ENCODE data around the gene APCDD1. TPM values are rescaled to one million over a fixed set of nuclear protein-coding genes. Genes with fewer than 3 reads are reported as not detected.

APCDD1 gene
- total and polyA plus RNA-seq, 2 experiments from 2014 or later = 69.6 to 114 TPM

- Histone ChIP-seq H2AFZ (no peak overlapping the region), H3K27ac (no peak overlapping the region)
Measured at GRCh38 chr18:10424585-10425307, 29.7 kb upstream of the APCDD1 start.

GRCh38 chr18:10430677-10431076 lies 23.8 kb upstream of the APCDD1 start:
- no peaks in the 10 kb centered on the region for H3K27me3 ChIP-seq
- H3K79me2 ChIP-seq = no peaks in the 10 kb centered on the region
- no peaks in the 10 kb centered on the region for H4K20me1 ChIP-seq (ENCODE audit: insufficient read depth, poor library complexity, severe bottlenecking)
- no peaks in the 10 kb centered on the region for H3K36me3 ChIP-seq (replicated peaks; ENCODE audit: insufficient read depth, low read depth)
- 77% methylated on average over 4 of the region's 4 CpGs for WGBS (ENCODE audit: low lambda C conversion rate, missing lambda C conversion rate)
- H3K4me1 ChIP-seq (ENCODE audit: insufficient read depth) = peaks cover 7% of the 10 kb centered on the region
- no peak overlapping the region for H2AFZ ChIP-seq
- H3K4me3 ChIP-seq = no peak overlapping the region
- H3K9me2 ChIP-seq (replicated peaks; ENCODE audit: insufficient read depth) = no peaks in the 10 kb centered on the region
- H3K27ac ChIP-seq = no peak overlapping the region
- DNase-seq (ENCODE audit: low spot score) = no peak
- TF ChIP-seq EZH2 (IDR thresholded peaks at IDR 0.05; ENCODE audit: borderline replicate concordance) (no peak), CTCF (IDR thresholded peaks at IDR 0.05; ENCODE audit: poor library complexity) (no peak), EZH2phosphoT487 (IDR thresholded peaks at IDR 0.05; ENCODE audit: low read depth, severe bottlenecking, unreplicated experiment) (no peak)
- no peak overlapping the region for H3K4me2 ChIP-seq
- no peaks in the 10 kb centered on the region for H3K9me3 ChIP-seq (ENCODE audit: low read depth)

More at GRCh38 chr18:10424585-10425307, 29.7 kb upstream of the APCDD1 start:
- Histone ChIP-seq H3K36me3 (replicated peaks; ENCODE audit: insufficient read depth, low read depth) (no peaks in the 10 kb centered on the region), H3K27me3 (no peaks in the 10 kb centered on the region), H3K9me3 (ENCODE audit: low read depth) (no peaks in the 10 kb centered on the region), H3K4me2 (no peak overlapping the region), H3K9me2 (replicated peaks; ENCODE audit: insufficient read depth) (no peaks in the 10 kb centered on the region), H3K4me1 (ENCODE audit: insufficient read depth) (no peaks in the 10 kb centered on the region), H3K4me3 (no peak overlapping the region), H3K79me2 (no peaks in the 10 kb centered on the region), H4K20me1 (ENCODE audit: insufficient read depth, poor library complexity, severe bottlenecking) (no peaks in the 10 kb centered on the region)
- 69% methylated on average over 7 of the region's 7 CpGs for WGBS (ENCODE audit: low lambda C conversion rate, missing lambda C conversion rate)
- TF ChIP-seq EZH2phosphoT487 (IDR thresholded peaks at IDR 0.05; ENCODE audit: low read depth, severe bottlenecking, unreplicated experiment) (no peak), CTCF (IDR thresholded peaks at IDR 0.05; ENCODE audit: poor library complexity) (no peak), EZH2 (IDR thresholded peaks at IDR 0.05; ENCODE audit: borderline replicate concordance) (no peak)
- no peak for DNase-seq (ENCODE audit: low spot score)

DNA sequence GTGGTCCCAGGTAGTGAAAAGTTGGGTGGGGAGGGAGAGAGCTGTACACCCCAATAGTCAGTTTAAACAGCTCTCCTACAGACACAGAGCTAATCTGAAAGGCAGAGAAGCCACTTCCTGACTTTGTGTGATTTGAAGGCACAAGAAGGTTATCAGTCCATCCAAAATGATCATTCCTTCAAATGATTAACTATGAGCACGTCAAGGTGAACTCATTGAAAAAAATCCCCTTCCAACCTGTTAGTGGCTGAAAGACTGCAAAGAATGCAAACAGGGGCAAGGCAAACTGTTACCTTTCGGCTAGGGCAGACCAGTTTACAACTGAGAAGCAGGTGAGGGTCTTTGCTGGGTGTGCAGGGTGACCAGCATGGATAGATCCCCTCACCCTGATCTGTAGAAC lies 22.8 kb upstream of the APCDD1 start:
- Histone ChIP-seq H3K4me1 (ENCODE audit: insufficient read depth) (peaks cover 7% of the 10 kb centered on the region), H3K27ac (no peak overlapping the region), H4K20me1 (ENCODE audit: insufficient read depth, poor library complexity, severe bottlenecking) (no peaks in the 10 kb centered on the region), H3K27me3 (no peaks in the 10 kb centered on the region), H3K9me3 (ENCODE audit: low read depth) (no peaks in the 10 kb centered on the region), H3K9me2 (replicated peaks; ENCODE audit: insufficient read depth) (no peaks in the 10 kb centered on the region), H3K4me2 (no peak overlapping the region), H2AFZ (no peak overlapping the region), H3K79me2 (no peaks in the 10 kb centered on the region), H3K36me3 (replicated peaks; ENCODE audit: insufficient read depth, low read depth) (no peaks in the 10 kb centered on the region), H3K4me3 (no peak overlapping the region)
- WGBS (ENCODE audit: low lambda C conversion rate, missing lambda C conversion rate) = 56% methylated on average over 2 of the region's 2 CpGs
- DNase-seq (ENCODE audit: low spot score) = no peak
- TF ChIP-seq EZH2 (IDR thresholded peaks at IDR 0.05; ENCODE audit: borderline replicate concordance) (no peak), EZH2phosphoT487 (IDR thresholded peaks at IDR 0.05; ENCODE audit: low read depth, severe bottlenecking, unreplicated experiment) (no peak), CTCF (IDR thresholded peaks at IDR 0.05; ENCODE audit: poor library complexity) (no peak)

Measured in hepatocyte (in vitro differentiated cells).